ENCODE measurements around the gene TRIM41. TPM values are rescaled to one million over a fixed set of nuclear protein-coding genes. Genes with fewer than 3 reads are reported as not detected.

Gene TRIM41
- total and polyA plus RNA-seq, 12 donors = 13.3 to 56.2 (median 19.6) TPM

DNA sequence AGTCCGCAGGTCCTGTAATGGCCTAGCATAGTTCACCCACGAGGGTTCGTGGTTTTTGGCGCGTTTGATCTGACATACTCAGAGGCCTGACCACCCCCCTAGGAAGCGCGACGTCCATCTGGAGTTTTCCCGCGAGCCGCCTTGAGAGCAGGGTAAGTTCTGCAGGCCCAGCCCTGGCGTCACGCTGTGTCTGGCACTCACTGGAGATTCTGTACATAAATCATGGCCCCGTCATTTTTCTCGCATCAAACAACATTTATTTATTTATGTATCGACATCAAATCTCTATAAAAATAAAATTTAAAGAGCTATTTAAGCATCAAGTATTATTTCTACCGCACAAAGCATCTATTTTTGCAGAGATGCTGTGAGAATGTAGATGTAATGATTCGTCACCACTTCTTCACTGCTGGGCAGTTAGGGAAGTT, 437 bp upstream of the TRIM41 start:
- WGBS, 4 donors = 0 to 2% (median 1%) methylated on average over 13 to 18 of the region's 18 CpGs
- TF ChIP-seq, protein P1, sequence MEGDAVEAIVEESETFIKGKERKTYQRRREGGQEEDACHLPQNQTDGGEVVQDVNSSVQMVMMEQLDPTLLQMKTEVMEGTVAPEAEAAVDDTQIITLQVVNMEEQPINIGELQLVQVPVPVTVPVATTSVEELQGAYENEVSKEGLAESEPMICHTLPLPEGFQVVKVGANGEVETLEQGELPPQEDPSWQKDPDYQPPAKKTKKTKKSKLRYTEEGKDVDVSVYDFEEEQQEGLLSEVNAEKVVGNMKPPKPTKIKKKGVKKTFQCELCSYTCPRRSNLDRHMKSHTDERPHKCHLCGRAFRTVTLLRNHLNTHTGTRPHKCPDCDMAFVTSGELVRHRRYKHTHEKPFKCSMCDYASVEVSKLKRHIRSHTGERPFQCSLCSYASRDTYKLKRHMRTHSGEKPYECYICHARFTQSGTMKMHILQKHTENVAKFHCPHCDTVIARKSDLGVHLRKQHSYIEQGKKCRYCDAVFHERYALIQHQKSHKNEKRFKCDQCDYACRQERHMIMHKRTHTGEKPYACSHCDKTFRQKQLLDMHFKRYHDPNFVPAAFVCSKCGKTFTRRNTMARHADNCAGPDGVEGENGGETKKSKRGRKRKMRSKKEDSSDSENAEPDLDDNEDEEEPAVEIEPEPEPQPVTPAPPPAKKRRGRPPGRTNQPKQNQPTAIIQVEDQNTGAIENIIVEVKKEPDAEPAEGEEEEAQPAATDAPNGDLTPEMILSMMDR (IDR thresholded peaks at IDR 0.05) = peak in 3 of 6 experiments; percentile 46 to 60 (median 51)
- TF ChIP-seq POLR2A (IDR thresholded peaks at IDR 0.05) = no peak
- peaks cover 0 to 9% of the 10 kb centered on the region in 2 donors for H3K36me3 ChIP-seq (replicated peaks in 1 of 2)
- H3K9me3 ChIP-seq (replicated peaks in 1 of 3) = no peaks in the 10 kb centered on the region
- peak overlapping the region in 3 of 4 donors; percentile 62 to 87 (median 81) for H3K4me3 ChIP-seq
- H3K27me3 ChIP-seq = no peaks in the 10 kb centered on the region
- H3K27ac ChIP-seq = peak overlapping the region; percentile 74 to 98 (median 95)
- intact Hi-C loops (cut with DNase I) = loop anchor here (2.0 to 5.0 kb wide), 2 partner anchors 35 to 36 kb away; no protein-coding TSS in a partner anchor
- peaks cover 4 to 20% of the 10 kb centered on the region in 2 donors for H3K4me1 ChIP-seq (replicated peaks in 1 of 2)
- DNase-seq = no peak

DNA sequence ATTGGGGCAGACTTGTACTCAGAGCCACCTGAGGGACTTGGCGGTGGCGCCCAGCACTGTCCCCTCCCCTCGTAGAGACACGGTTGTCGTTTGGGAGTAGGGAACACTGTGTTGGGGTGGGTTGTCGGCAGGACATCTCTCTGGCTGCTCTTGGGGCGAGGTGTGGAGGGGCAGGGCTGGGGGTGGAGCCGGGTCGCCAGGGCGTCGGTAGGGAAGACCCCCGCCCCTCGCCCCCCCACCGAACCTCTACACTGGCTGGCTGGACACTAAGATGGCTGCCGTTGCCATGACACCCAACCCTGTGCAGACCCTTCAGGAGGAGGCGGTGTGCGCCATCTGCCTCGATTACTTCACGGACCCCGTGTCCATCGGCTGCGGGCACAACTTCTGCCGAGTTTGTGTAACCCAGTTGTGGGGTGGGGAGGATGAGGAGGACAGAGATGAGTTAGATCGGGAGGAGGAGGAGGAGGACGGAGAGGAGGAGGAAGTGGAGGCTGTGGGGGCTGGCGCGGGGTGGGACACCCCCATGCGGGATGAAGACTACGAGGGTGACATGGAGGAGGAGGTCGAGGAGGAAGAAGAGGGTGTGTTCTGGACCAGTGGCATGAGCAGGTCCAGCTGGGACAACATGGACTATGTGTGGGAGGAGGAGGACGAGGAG, 778 bp downstream of the TRIM41 start:
- Histone ChIP-seq H3K4me3 (peak overlapping the region; percentile 7 to 87 (median 72)), H3K36me3 (replicated peaks in 1 of 2) (peaks cover 0 to 10% of the 10 kb centered on the region in 2 donors), H3K27ac (peak overlapping the region; percentile 74 to 98 (median 95)), H3K27me3 (no peaks in the 10 kb centered on the region), H3K9me3 (replicated peaks in 1 of 3) (no peaks in the 10 kb centered on the region), H3K4me1 (replicated peaks in 1 of 2) (peaks cover 4 to 19% of the 10 kb centered on the region in 2 donors)
- no peak for TF ChIP-seq POLR2A (IDR thresholded peaks at IDR 0.05)
- TF ChIP-seq, protein P1 (IDR thresholded peaks at IDR 0.05) = no peak
- intact Hi-C loops (cut with DNase I) = loop anchor here (2.0 to 5.0 kb wide), 3 partner anchors 15 to 37 kb away; no protein-coding TSS in a partner anchor
- 1 to 3% (median 2%) methylated on average over 11 to 31 of the region's 31 CpGs for WGBS, 4 donors
- DNase-seq = peak in 5 of 7 donors; percentile 45 to 80 (median 55)

DNA sequence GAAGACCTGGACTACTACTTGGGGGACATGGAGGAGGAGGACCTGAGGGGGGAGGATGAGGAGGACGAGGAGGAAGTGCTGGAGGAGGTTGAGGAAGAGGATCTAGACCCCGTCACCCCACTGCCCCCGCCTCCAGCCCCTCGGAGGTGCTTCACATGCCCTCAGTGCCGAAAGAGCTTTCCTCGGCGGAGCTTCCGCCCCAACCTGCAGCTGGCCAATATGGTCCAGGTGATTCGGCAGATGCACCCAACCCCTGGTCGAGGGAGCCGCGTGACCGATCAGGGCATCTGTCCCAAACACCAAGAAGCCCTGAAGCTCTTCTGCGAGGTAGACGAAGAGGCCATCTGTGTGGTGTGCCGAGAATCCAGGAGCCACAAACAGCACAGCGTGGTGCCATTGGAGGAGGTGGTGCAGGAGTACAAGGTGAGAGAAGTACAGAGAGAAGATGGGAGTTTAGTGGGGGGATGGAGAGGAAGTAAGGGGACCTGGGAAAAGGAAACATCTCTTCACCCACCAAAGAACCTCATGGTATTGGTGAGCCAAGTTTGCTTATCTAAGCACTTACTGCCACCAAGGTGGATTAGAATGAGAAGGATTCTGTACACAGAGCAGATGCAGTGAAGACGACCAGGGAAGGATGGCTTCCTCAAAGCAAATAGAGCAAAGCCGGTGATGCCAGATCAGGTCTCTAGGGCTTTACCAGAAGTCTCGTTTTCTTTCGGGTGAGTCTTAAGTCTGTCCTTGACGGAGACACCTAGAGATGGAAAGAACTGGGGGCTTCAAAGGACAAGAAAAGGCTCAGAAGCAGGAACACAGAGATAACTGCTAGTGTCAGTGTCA, 1.5 kb downstream of the TRIM41 start:
- H3K36me3 ChIP-seq (replicated peaks in 1 of 2) = peaks cover 0 to 13% of the 10 kb centered on the region in 2 donors

More for the DNA sequence above, 1.5 kb downstream of the TRIM41 start:
- peak in 1 of 7 donors; percentile 42 for DNase-seq
- intact Hi-C loops (cut with DNase I) = loop anchor here in 1 of 2 donors (2.0 to 5.0 kb wide), 2 partner anchors 14 to 37 kb away; no protein-coding TSS in a partner anchor
- Histone ChIP-seq H3K4me3 (peak overlapping the region in 1 of 4 donors; percentile 87), H3K4me1 (replicated peaks in 1 of 2) (peaks cover 4 to 19% of the 10 kb centered on the region in 2 donors), H3K27ac (peak overlapping the region in 1 of 5 donors; percentile 98), H3K9me3 (replicated peaks in 1 of 3) (no peaks in the 10 kb centered on the region), H3K27me3 (no peaks in the 10 kb centered on the region)
- WGBS, 4 donors = 69 to 76% (median 72%) methylated on average over 19 to 22 of the region's 22 CpGs
- TF ChIP-seq, protein P1 (IDR thresholded peaks at IDR 0.05) = no peak
- TF ChIP-seq POLR2A (IDR thresholded peaks at IDR 0.05) = no peak

All from adrenal gland (tissue), 12 donors.